H1 (cell line): ENCODE data around the gene MYH9.

Experiments used
- BRCA1 ChIP-seq: IDR thresholded peaks from 2 replicates; pipeline ENCODE4 v1.6.1; 2012; ENCODE audit warnings: low read depth, low read length, improper control_type of control experiment
- CBX5 ChIP-seq: fragments of 300-800, 300-1000 bp; sonication (generic); IDR thresholded peaks from 2 replicates; pipeline ENCODE4 v1.7.1; 2016; ENCODE audit warnings: antibody characterized with exemption, low read length, low read depth
- CEBPB ChIP-seq: IDR thresholded peaks from 2 replicates; pipeline ENCODE4 v1.6.1; 2012; ENCODE audit warnings: low read depth, low read length
- EP300 ChIP-seq, 2 experiments: IDR thresholded peaks; 1 replicate in 1 of 2; 2 replicates in 1 of 2; pipeline ENCODE4 v1.6.1; 2011 to 2012; ENCODE audit warnings: low read depth in 2 of 2, low read length in 2 of 2, mild to moderate bottlenecking in 2 of 2, borderline replicate concordance in 1 of 2, inconsistent platforms in 1 of 2, moderate library complexity in 1 of 2
- POLR2A ChIP-seq, 2 experiments: IDR thresholded peaks; 1 replicate in 1 of 2; 2 replicates in 1 of 2; pipeline ENCODE4 v1.6.1; 2011; ENCODE audit warnings: low read depth in 2 of 2, low read length in 2 of 2, mild to moderate bottlenecking in 2 of 2; ENCODE audit errors: control extremely low read depth in 1 of 2
- SAP30 ChIP-seq: fragments of 300-600 bp; sonication (generic); IDR thresholded peaks from 2 replicates; pipeline ENCODE4 v1.7.1; 2012; ENCODE audit warnings: low read length, moderate library complexity, mild to moderate bottlenecking, inconsistent platforms; ENCODE audit not compliant: insufficient read depth, insufficient replicate concordance
- ZNF274 ChIP-seq: IDR thresholded peaks from 2 replicates; pipeline ENCODE4 v1.7.0; 2012; ENCODE audit warnings: low read length, borderline replicate concordance; ENCODE audit errors: extremely low read depth
- TF ChIP-seq, protein P1 (sequence below), 3 experiments: IDR thresholded peaks; 1 replicate in 2 of 3; 2 replicates in 1 of 3; pipeline versions ENCODE4 v1.5.1 to v1.6.1; 2011; ENCODE audit warnings: low read length in 3 of 3, mild to moderate bottlenecking in 3 of 3, inconsistent platforms in 2 of 3, low read depth in 1 of 3, moderate library complexity in 1 of 3; ENCODE audit not compliant: insufficient read depth in 1 of 3; ENCODE audit errors: control extremely low read depth in 1 of 3

DNA sequence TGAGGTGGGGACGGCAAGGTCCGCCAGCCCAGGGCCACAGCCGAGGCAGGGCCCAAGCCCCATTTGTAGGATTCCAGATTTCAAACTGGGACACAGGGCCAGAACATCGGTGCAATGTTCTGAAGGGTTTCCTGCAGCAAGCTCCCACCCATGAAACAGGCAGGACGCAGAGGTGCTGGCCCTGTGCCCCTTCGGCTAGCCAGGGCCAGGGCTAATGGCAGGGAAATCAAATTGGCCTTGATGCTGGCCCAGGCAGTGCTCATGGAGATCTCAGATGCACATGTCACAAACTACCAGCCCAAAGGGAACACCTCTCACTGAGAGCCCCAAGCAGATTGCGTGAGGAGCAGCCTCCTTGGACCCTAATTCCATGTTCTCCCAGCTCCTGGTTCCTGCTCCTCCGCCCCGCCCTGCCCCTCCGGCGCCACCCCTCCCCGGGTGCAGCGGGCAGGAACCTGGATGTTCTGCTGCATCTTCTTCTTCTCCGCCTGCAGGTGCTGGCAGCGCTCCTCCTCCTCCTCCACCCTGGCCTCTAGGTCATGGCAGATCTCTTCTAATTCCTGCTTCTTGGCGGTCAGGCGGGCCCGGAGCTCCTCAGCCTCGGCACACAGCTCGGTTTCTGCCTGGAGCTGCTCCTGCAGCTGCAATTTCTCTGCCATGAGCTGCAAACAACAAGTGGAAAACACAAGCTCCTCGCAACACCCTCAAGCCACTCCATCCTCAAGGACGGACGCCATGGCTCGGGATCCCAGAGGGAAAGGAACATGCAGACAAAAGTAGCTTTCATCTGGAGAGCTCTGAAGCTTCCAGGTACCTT lies 87.2 kb downstream of the MYH9 start:
- TF ChIP-seq, protein P1, sequence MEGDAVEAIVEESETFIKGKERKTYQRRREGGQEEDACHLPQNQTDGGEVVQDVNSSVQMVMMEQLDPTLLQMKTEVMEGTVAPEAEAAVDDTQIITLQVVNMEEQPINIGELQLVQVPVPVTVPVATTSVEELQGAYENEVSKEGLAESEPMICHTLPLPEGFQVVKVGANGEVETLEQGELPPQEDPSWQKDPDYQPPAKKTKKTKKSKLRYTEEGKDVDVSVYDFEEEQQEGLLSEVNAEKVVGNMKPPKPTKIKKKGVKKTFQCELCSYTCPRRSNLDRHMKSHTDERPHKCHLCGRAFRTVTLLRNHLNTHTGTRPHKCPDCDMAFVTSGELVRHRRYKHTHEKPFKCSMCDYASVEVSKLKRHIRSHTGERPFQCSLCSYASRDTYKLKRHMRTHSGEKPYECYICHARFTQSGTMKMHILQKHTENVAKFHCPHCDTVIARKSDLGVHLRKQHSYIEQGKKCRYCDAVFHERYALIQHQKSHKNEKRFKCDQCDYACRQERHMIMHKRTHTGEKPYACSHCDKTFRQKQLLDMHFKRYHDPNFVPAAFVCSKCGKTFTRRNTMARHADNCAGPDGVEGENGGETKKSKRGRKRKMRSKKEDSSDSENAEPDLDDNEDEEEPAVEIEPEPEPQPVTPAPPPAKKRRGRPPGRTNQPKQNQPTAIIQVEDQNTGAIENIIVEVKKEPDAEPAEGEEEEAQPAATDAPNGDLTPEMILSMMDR (IDR thresholded peaks at IDR 0.05; ENCODE audit: control extremely low read depth in 1 of 3, insufficient read depth in 1 of 3, low read depth in 1 of 3, low read length in 3 of 3): no peak
- no peak for TF ChIP-seq ZNF274
- 0 out of 3 replicates have a peak, but pooled peaks of 1 of the 2 experiments have one; percentile 23 for TF ChIP-seq POLR2A (IDR thresholded peaks at IDR 0.05; ENCODE audit: control extremely low read depth in 1 of 2, low read depth in 2 of 2, low read length in 2 of 2)
- TF ChIP-seq EP300 (IDR thresholded peaks at IDR 0.05; ENCODE audit: borderline replicate concordance in 1 of 2, low read depth in 2 of 2, low read length in 2 of 2): no peak
- no peak for TF ChIP-seq CBX5
- no peak for TF ChIP-seq CEBPB
- TF ChIP-seq BRCA1: no peak
- no peak for TF ChIP-seq SAP30
